Nephron progenitor cell (in vitro differentiated cells): ENCODE results near the gene SLC35D1.

ENCODE experiments used
- DNase-seq: peaks from one replicate; pipeline ENCODE4 v3.0.0; 2021
- H3K27ac Mint-ChIP-seq: 2 replicates; pipeline ENCODE4 v1.8.0; 2021; ENCODE audit warnings: mild to moderate bottlenecking, moderate library complexity, mixed read lengths
- H3K27me3 Mint-ChIP-seq: 2 replicates; pipeline ENCODE4 v1.8.0; 2021; ENCODE audit warnings: mild to moderate bottlenecking, low read depth, mixed read lengths; ENCODE audit not compliant: poor library complexity
- H3K36me3 Mint-ChIP-seq: 2 replicates; pipeline ENCODE4 v1.8.0; 2021; ENCODE audit warnings: low read depth, mixed read lengths
- H3K4me1 Mint-ChIP-seq: 2 replicates; pipeline ENCODE4 v1.8.0; 2021; ENCODE audit warnings: mixed read lengths
- H3K4me3 Mint-ChIP-seq: 2 replicates; pipeline ENCODE4 v1.8.0; 2021; ENCODE audit warnings: mild to moderate bottlenecking, moderate library complexity, mixed read lengths
- H3K9me3 Mint-ChIP-seq: 2 replicates; pipeline ENCODE4 v1.8.0; 2021; ENCODE audit warnings: mild to moderate bottlenecking, moderate library complexity, mixed read lengths
- CTCF ChIP-seq: fragments of 200-600 bp; sonication (generic); IDR thresholded peaks from 2 replicates; pipeline ENCODE4 v1.5.0; 2021; ENCODE audit warnings: antibody characterized with exemption

The SLC35D1 gene

GRCh38 chr1:67043366-67043765 is 10.6 kb downstream of the SLC35D1 start:
- Mint-ChIP-seq H3K36me3 (peaks cover 76% of the 10 kb centered on the region), H3K4me3 (no peak overlapping the region), H3K4me1 (no peaks in the 10 kb centered on the region), H3K27ac (no peak overlapping the region), H3K27me3 (peaks cover 5% of the 10 kb centered on the region), H3K9me3 (no peaks in the 10 kb centered on the region)
- no peak for TF ChIP-seq CTCF
- DNase-seq: no peak

GRCh38 chr1:67041841-67042503 is 12.0 kb downstream of the SLC35D1 start:
- H3K36me3 Mint-ChIP-seq: peaks cover 83% of the 10 kb centered on the region
- no peak for DNase-seq

GRCh38 chr1:67040405-67040804 is 13.5 kb downstream of the SLC35D1 start:
- H3K27ac Mint-ChIP-seq: peak overlapping the region; percentile 52
- no peaks in the 10 kb centered on the region for H3K4me1 Mint-ChIP-seq
- H3K27me3 Mint-ChIP-seq: peaks cover 5% of the 10 kb centered on the region
- peaks cover 16% of the 10 kb centered on the region for H3K9me3 Mint-ChIP-seq
- H3K4me3 Mint-ChIP-seq: no peak overlapping the region
- H3K36me3 Mint-ChIP-seq: peaks cover 92% of the 10 kb centered on the region
- DNase-seq: no peak
- TF ChIP-seq CTCF: no peak

More at GRCh38 chr1:67041841-67042503, 12.0 kb downstream of the SLC35D1 start:
- no peak overlapping the region for H3K27ac Mint-ChIP-seq
- H3K27me3 Mint-ChIP-seq: peaks cover 5% of the 10 kb centered on the region
- no peak for TF ChIP-seq CTCF
- H3K4me3 Mint-ChIP-seq: no peak overlapping the region
- H3K9me3 Mint-ChIP-seq: peaks cover under 1% of the 10 kb centered on the region
- H3K4me1 Mint-ChIP-seq: no peaks in the 10 kb centered on the region

GRCh38 chr1:67031859-67032247 is 22.1 kb downstream of the SLC35D1 start:
- TF ChIP-seq CTCF: no peak
- no peak overlapping the region for H3K27ac Mint-ChIP-seq
- H3K4me3 Mint-ChIP-seq: no peak overlapping the region
- no peak for DNase-seq
- H3K27me3 Mint-ChIP-seq: no peaks in the 10 kb centered on the region
- H3K36me3 Mint-ChIP-seq: peaks cover 66% of the 10 kb centered on the region
- no peaks in the 10 kb centered on the region for H3K4me1 Mint-ChIP-seq
- peaks cover 36% of the 10 kb centered on the region for H3K9me3 Mint-ChIP-seq

GRCh38 chr1:67031121-67031858 is 22.7 kb downstream of the SLC35D1 start:
- H3K27ac Mint-ChIP-seq: no peak overlapping the region
- no peak overlapping the region for H3K4me3 Mint-ChIP-seq
- H3K27me3 Mint-ChIP-seq: no peaks in the 10 kb centered on the region
- no peaks in the 10 kb centered on the region for H3K4me1 Mint-ChIP-seq
- peaks cover 31% of the 10 kb centered on the region for H3K9me3 Mint-ChIP-seq
- DNase-seq: no peak
- peaks cover 64% of the 10 kb centered on the region for H3K36me3 Mint-ChIP-seq
- TF ChIP-seq CTCF: no peak
